B cell (primary cell): Measurements from ENCODE around the gene IQCM. TPM values are rescaled to one million over a fixed set of nuclear protein-coding genes. Genes with fewer than 3 reads are reported as not detected.

Source experiments
- ATAC-seq: fragments of 200-7000 bp; cut with Tn5 transposase; one replicate; pipeline ENCODE4 v1.10.0; 2021; ENCODE audit warnings: low read depth, mild to moderate bottlenecking, moderate number of reproducible peaks, moderate library complexity
- CTCF ChIA-PET: fragments of 350-600 bp; sonication (Branson Sonifier 250); formaldehyde crosslinking; loops from one replicate; lab custom pipeline; 2021; ENCODE audit warnings: antibody characterized with exemption, inconsistent platforms; lab: Charles Lee
- POLR2A ChIA-PET: fragments of 350-600 bp; sonication (Branson Sonifier 250); formaldehyde crosslinking; loops from one replicate; lab custom pipeline; 2021; ENCODE audit warnings: antibody characterized with exemption; lab: Charles Lee
- DNase-seq: peaks from one replicate; pipeline ENCODE4 v3.0.0; 2013
- H2AFZ ChIP-seq: 2 replicates; pipeline ENCODE4 v1.6.1; 2012; ENCODE audit warnings: mild to moderate bottlenecking, low read depth, low read length; ENCODE audit not compliant: insufficient read depth, poor library complexity, severe bottlenecking
- H3K27ac ChIP-seq, 2 donors: 1 replicate in 1 of 2; 2 replicates in 1 of 2; pipeline ENCODE4 v1.5.1; 2012 to 2013; ENCODE audit warnings: low read length in 2 of 2, mild to moderate bottlenecking in 2 of 2, moderate library complexity in 1 of 2
- H3K27me3 ChIP-seq, 4 experiments: fragments of 200-600 bp in 1 of 4; sonication (generic) in 1 of 4; replicated peaks in 1 of 4; 1 replicate in 2 of 4; 2 replicates in 2 of 4; pipeline versions ENCODE4 v1.6.1 to v1.7.0; 2013 to 2016; ENCODE audit warnings: low read length in 3 of 4, mild to moderate bottlenecking in 2 of 4, mixed read lengths in 1 of 4, moderate library complexity in 1 of 4; ENCODE audit not compliant: insufficient read depth in 4 of 4, control insufficient read depth in 3 of 4; ENCODE audit errors: control extremely low read depth in 1 of 4
- H3K36me3 ChIP-seq, 2 experiments: replicated peaks in 1 of 2; 1 replicate in 1 of 2; 2 replicates in 1 of 2; pipeline versions ENCODE4 v1.6.1 to v1.7.1; 2013; ENCODE audit warnings: low read length in 1 of 2; ENCODE audit not compliant: insufficient read depth in 2 of 2, control insufficient read depth in 1 of 2; ENCODE audit errors: control extremely low read depth in 1 of 2, extremely low read depth in 1 of 2
- H3K4me1 ChIP-seq, 2 donors: fragments of 200-600 bp in 1 of 2; sonication (generic) in 1 of 2; 1 replicate in 1 of 2; 2 replicates in 1 of 2; pipeline versions ENCODE4 v1.5.1 to v1.6.1; 2013 to 2017; ENCODE audit warnings: low read length in 2 of 2; ENCODE audit not compliant: control insufficient read depth in 2 of 2, insufficient read depth in 2 of 2
- H3K4me2 ChIP-seq: replicated peaks from 2 replicates; pipeline ENCODE3; 2012; ENCODE audit warnings: mild to moderate bottlenecking, low read depth, low read length; ENCODE audit not compliant: poor library complexity, severe bottlenecking
- H3K4me3 ChIP-seq, 5 experiments: fragments of 200-600 bp in 1 of 5; sonication (generic) in 1 of 5; 1 replicate in 3 of 5; 2 replicates in 2 of 5; pipeline versions ENCODE4 v1.5.1 to v1.7.0; 2011 to 2016; ENCODE audit warnings: low read length in 4 of 5, mild to moderate bottlenecking in 4 of 5, low read depth in 2 of 5, control low read depth in 1 of 5, moderate library complexity in 1 of 5; ENCODE audit not compliant: insufficient read depth in 1 of 5; ENCODE audit errors: control extremely low read depth in 1 of 5, extremely low read depth in 1 of 5
- H3K79me2 ChIP-seq: fragments of 200-600 bp; sonication (generic); one replicate; pipeline ENCODE4 v1.6.0; 2016; ENCODE audit warnings: low read length; ENCODE audit not compliant: control insufficient read depth, insufficient read depth
- H3K9ac ChIP-seq: fragments of 200-600 bp; sonication (generic); 2 replicates; pipeline ENCODE4 v1.6.1; 2017; ENCODE audit warnings: mild to moderate bottlenecking, low read length, moderate library complexity
- H3K9me3 ChIP-seq, 3 donors: one replicate each; pipeline versions ENCODE4 v1.6.1 to v1.7.1; 2013; ENCODE audit warnings: low read length in 2 of 3; ENCODE audit not compliant: control insufficient read depth in 2 of 3, insufficient read depth in 1 of 3; ENCODE audit errors: control extremely low read depth in 1 of 3
- H4K20me1 ChIP-seq: 2 replicates; pipeline ENCODE4 v1.6.0; 2012; ENCODE audit warnings: mild to moderate bottlenecking, low read length; ENCODE audit not compliant: insufficient read depth, control insufficient read depth, poor library complexity, severe bottlenecking
- H3K27ac Mint-ChIP-seq: one replicate; pipeline ENCODE4 v1.8.0; 2021; ENCODE audit warnings: mixed read lengths
- H3K27me3 Mint-ChIP-seq: one replicate; pipeline ENCODE4 v1.8.0; 2021; ENCODE audit warnings: mixed read lengths
- H3K4me1 Mint-ChIP-seq: one replicate; pipeline ENCODE4 v1.8.0; 2021; ENCODE audit warnings: mixed read lengths
- H3K4me3 Mint-ChIP-seq: one replicate; pipeline ENCODE4 v1.8.0; 2021; ENCODE audit warnings: mixed read lengths
- H3K9me3 Mint-ChIP-seq: one replicate; pipeline ENCODE4 v1.8.0; 2022; ENCODE audit warnings: mixed read lengths; ENCODE audit not compliant: insufficient read depth
- CTCF ChIP-seq: fragments of 200-600 bp; IDR thresholded peaks from one replicate; pipeline ENCODE4 v1.8.0; 2022; ENCODE audit warnings: antibody characterized with exemption, mild to moderate bottlenecking
- EZH2 ChIP-seq: IDR thresholded peaks from 2 replicates; pipeline ENCODE4 v1.6.1; 2012; ENCODE audit warnings: borderline replicate concordance, low read depth, mild to moderate bottlenecking, moderate library complexity, low read length; ENCODE audit not compliant: insufficient read depth, poor library complexity, severe bottlenecking
- WGBS: methylation state at CpG from one replicate; pipeline ENCODE4 v1.1.5; 2013; ENCODE audit warnings: missing lambda C conversion rate; ENCODE audit not compliant: insufficient coverage; 5-methylcytosine and 5-hydroxymethylcytosine counted together
- intact Hi-C: fragments of 100-400 bp; cut with micrococcal nuclease; formaldehyde crosslinking; loops from one replicate; pipeline ENCODE4 v1.10.0; 2022
- polyA plus RNA-seq: library from polyadenylated mRNA; depleted of rRNA; stranded (reverse); fragments of >200 nt; gene quantifications from 2 replicates; pipeline ENCODE4 v1.2.3, GENCODE V29; 2012
- total RNA-seq, 2 donors: library from RNA; stranded (reverse); fragments of 120-200 nt in 1 of 2; gene quantifications; 1 replicate in 1 of 2; 2 replicates in 1 of 2; pipeline versions ENCODE4 v1.2.3 to v1.2.4, GENCODE V29; 2013 to 2022

The IQCM gene
- total and polyA plus RNA-seq, 2 donors (not counting 1 experiment from before 2014, with no cell fraction given) = not detected

DNA sequence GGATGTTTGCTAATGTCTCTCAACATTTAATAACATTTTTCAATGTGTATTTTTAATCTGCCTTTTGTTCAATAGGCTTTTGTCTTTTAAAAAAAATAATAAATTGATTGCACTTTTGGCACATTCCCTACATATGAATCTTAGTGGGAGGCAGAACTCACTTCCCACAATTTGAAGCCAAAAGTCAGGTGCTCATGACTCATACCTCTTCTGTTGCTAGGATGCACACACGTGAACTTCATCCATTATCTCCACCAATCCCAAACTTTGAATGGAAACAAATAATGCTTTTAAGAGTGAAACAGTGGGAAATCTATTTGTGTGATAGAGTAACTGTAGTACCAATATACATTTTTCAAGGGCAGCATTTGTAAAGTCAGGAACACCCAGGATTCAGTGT is 260.5 kb downstream of the IQCM start:
- Histone ChIP-seq H3K27ac (no peak overlapping the region), H3K4me3 (no peak overlapping the region), H3K4me2 (no peak overlapping the region), H3K9me3 (peaks cover 0 to 3% (median 0%) of the 10 kb centered on the region in 3 donors), H3K9ac (no peak overlapping the region), H3K36me3 (no peaks in the 10 kb centered on the region), H4K20me1 (no peaks in the 10 kb centered on the region), H3K27me3 (no peaks in the 10 kb centered on the region), H3K79me2 (no peaks in the 10 kb centered on the region), H3K4me1 (no peaks in the 10 kb centered on the region), H2AFZ (no peak overlapping the region)
- POLR2A ChIA-PET = no interaction called here
- ATAC-seq (no peak), DNase-seq (no peak)
- no peak for TF ChIP-seq CTCF
- Mint-ChIP-seq H3K27me3 (no peaks in the 10 kb centered on the region), H3K9me3 (no peaks in the 10 kb centered on the region), H3K27ac (no peak overlapping the region), H3K4me3 (no peak overlapping the region), H3K4me1 (no peaks in the 10 kb centered on the region)
- intact Hi-C loops = no loop called here
- no CpG with 5 or more reads among the region's 1 CpG for WGBS
- CTCF ChIA-PET = no interaction called here

GRCh38 chr4:149553959-149554520 is 261.6 kb downstream of the IQCM start:
- ChIA-PET CTCF (no interaction called here), POLR2A (no interaction called here)
- DNase-seq = no peak
- no peaks in the 10 kb centered on the region for H3K79me2 ChIP-seq
- H3K36me3 ChIP-seq = no peaks in the 10 kb centered on the region
- no peaks in the 10 kb centered on the region for H3K4me1 ChIP-seq
- H3K9me3 ChIP-seq = peaks cover 0 to 3% (median 0%) of the 10 kb centered on the region in 3 donors
- intact Hi-C loops = no loop called here
- H3K27ac ChIP-seq = no peak overlapping the region
- no peaks in the 10 kb centered on the region for H4K20me1 ChIP-seq
- Mint-ChIP-seq H3K4me1 (no peaks in the 10 kb centered on the region), H3K27ac (no peak overlapping the region), H3K27me3 (no peaks in the 10 kb centered on the region), H3K9me3 (no peaks in the 10 kb centered on the region), H3K4me3 (no peak overlapping the region)
- H3K27me3 ChIP-seq = no peaks in the 10 kb centered on the region
- H2AFZ ChIP-seq = no peak overlapping the region
- H3K4me3 ChIP-seq = no peak overlapping the region
- WGBS = 94% methylated on average over 3 of the region's 6 CpGs
- no peak overlapping the region for H3K4me2 ChIP-seq
- TF ChIP-seq CTCF = no peak
- TF ChIP-seq EZH2 = no peak
- H3K9ac ChIP-seq = no peak overlapping the region
- no peak for ATAC-seq
